Measurements from ENCODE around the gene FAM240B. TPM values are rescaled to one million over a fixed set of nuclear protein-coding genes. Genes with fewer than 3 reads are reported as not detected.

FAM240B gene
- polyA plus RNA-seq, 3 donors: not detected

DNA sequence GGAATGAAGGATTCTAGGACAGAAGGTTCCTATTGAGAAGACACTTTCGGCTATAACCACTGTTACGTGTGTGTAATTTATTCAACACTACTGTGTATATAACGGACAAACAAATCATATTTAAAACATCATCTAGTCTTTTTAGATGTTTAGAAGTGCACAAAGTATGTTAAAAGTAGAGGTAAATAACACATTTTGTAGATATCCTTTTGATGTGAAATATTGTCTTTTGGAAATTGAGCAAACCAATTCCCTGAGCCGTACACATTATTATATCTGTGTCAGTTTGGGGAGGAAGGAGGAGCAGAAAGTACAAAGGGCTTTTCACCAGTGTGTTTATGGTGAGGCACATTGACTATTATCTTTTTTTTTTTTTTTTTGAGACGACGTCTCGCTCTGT lies 60.4 kb downstream of the FAM240B start:
- H3K27me3 Mint-ChIP-seq (ENCODE audit: low read depth in 3 of 3): peaks cover 8 to 24% (median 11%) of the 10 kb centered on the region in 3 donors
- H3K4me1 Mint-ChIP-seq: no peaks in the 10 kb centered on the region
- H3K27ac Mint-ChIP-seq: no peak overlapping the region
- no peak overlapping the region for H3K4me2 ChIP-seq (replicated peaks; ENCODE audit: extremely low read depth, low read length, poor library complexity, severe bottlenecking)
- H3K4me3 Mint-ChIP-seq: no peak overlapping the region
- H3K4me1 ChIP-seq (ENCODE audit: control insufficient read depth in 1 of 2, insufficient read depth in 2 of 2, low read length in 2 of 2): no peaks in the 10 kb centered on the region
- H3K4me3 ChIP-seq (replicated peaks in 1 of 3; ENCODE audit: low read depth in 2 of 3, low read length in 3 of 3): no peak overlapping the region
- peaks cover 0 to 3% of the 10 kb centered on the region in 2 donors for H3K27me3 ChIP-seq (ENCODE audit: control insufficient read depth in 2 of 2, insufficient read depth in 2 of 2, low read length in 2 of 2)
- H3K36me3 Mint-ChIP-seq: no peaks in the 10 kb centered on the region
- no peak overlapping the region for H3K27ac ChIP-seq (ENCODE audit: low read depth in 1 of 2, low read length in 2 of 2)
- DNase-seq: no peak
- TF ChIP-seq CTCF (IDR thresholded peaks at IDR 0.05): no peak
- no peak overlapping the region for H2AFZ ChIP-seq (ENCODE audit: insufficient read depth, low read depth, low read length, poor library complexity, severe bottlenecking)
- H3K79me2 ChIP-seq (ENCODE audit: insufficient read depth, low read length): no peaks in the 10 kb centered on the region
- H3K9me3 Mint-ChIP-seq: no peaks in the 10 kb centered on the region
- no peaks in the 10 kb centered on the region for H4K20me1 ChIP-seq (ENCODE audit: insufficient read depth, low read length)
- intact Hi-C loops (cut with micrococcal nuclease): no loop called here
- H3K36me3 ChIP-seq (replicated peaks in 1 of 2; ENCODE audit: control insufficient read depth in 1 of 2, insufficient read depth in 2 of 2, low read length in 2 of 2): no peaks in the 10 kb centered on the region
- H3K9me3 ChIP-seq (replicated peaks in 1 of 2; ENCODE audit: control insufficient read depth in 1 of 2, insufficient read depth in 1 of 2, low read length in 2 of 2): no peaks in the 10 kb centered on the region
- H3K9ac ChIP-seq (ENCODE audit: insufficient read depth, low read length, poor library complexity, severe bottlenecking): no peak overlapping the region
- no CpG with 5 or more reads among the region's 7 CpGs for WGBS (ENCODE audit: insufficient coverage)

DNA sequence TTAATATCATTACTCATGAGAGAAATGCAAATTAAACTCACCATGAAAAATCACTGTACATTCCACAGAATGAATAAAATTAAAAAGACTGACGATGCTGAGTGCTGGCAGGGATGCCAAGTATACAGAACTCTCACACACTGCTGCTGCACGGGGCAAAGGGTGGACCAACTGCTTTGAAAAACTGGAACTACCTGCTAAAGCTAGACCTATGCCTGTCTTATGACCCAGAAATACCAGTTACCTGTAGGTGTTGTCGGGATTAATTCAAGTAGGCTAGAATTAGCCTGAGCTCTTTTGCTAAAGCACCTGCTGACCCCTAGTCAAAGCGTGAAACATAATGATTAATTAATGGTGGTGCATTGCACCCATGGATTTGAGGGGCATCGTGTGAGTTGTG lies 63.0 kb downstream of the FAM240B start:
- no peaks in the 10 kb centered on the region for H3K79me2 ChIP-seq (ENCODE audit: insufficient read depth, low read length)
- no peaks in the 10 kb centered on the region for H3K36me3 ChIP-seq (replicated peaks in 1 of 2; ENCODE audit: control insufficient read depth in 1 of 2, insufficient read depth in 2 of 2, low read length in 2 of 2)
- Mint-ChIP-seq H3K4me1 (no peaks in the 10 kb centered on the region), H3K4me3 (no peak overlapping the region), H3K9me3 (no peaks in the 10 kb centered on the region), H3K27ac (no peak overlapping the region), H3K27me3 (ENCODE audit: low read depth in 3 of 3) (peaks cover 6 to 34% (median 9%) of the 10 kb centered on the region in 3 donors), H3K36me3 (no peaks in the 10 kb centered on the region)
- no peak overlapping the region for H3K9ac ChIP-seq (ENCODE audit: insufficient read depth, low read length, poor library complexity, severe bottlenecking)
- no peaks in the 10 kb centered on the region for H3K9me3 ChIP-seq (replicated peaks in 1 of 2; ENCODE audit: control insufficient read depth in 1 of 2, insufficient read depth in 1 of 2, low read length in 2 of 2)
- no peak overlapping the region for H3K4me2 ChIP-seq (replicated peaks; ENCODE audit: extremely low read depth, low read length, poor library complexity, severe bottlenecking)
- DNase-seq: no peak
- 27% methylated on average over 3 of the region's 5 CpGs for WGBS (ENCODE audit: insufficient coverage)
- no peak overlapping the region for H2AFZ ChIP-seq (ENCODE audit: insufficient read depth, low read depth, low read length, poor library complexity, severe bottlenecking)
- no peaks in the 10 kb centered on the region for H3K4me1 ChIP-seq (ENCODE audit: control insufficient read depth in 1 of 2, insufficient read depth in 2 of 2, low read length in 2 of 2)
- no peaks in the 10 kb centered on the region for H3K27me3 ChIP-seq (ENCODE audit: control insufficient read depth in 2 of 2, insufficient read depth in 2 of 2, low read length in 2 of 2)
- H3K27ac ChIP-seq (ENCODE audit: low read depth in 1 of 2, low read length in 2 of 2): no peak overlapping the region
- no peaks in the 10 kb centered on the region for H4K20me1 ChIP-seq (ENCODE audit: insufficient read depth, low read length)
- intact Hi-C loops (cut with micrococcal nuclease): no loop called here
- no peak for TF ChIP-seq CTCF (IDR thresholded peaks at IDR 0.05)
- no peak overlapping the region for H3K4me3 ChIP-seq (replicated peaks in 1 of 3; ENCODE audit: low read depth in 2 of 3, low read length in 3 of 3)
